Fibroblast of the aortic adventitia (primary cell): ENCODE data around the gene FOXF1. TPM values are rescaled to one million over a fixed set of nuclear protein-coding genes. Genes with fewer than 3 reads are reported as not detected.
A peak's percentile ranks its signal among the peaks of the same experiment; 100 is the strongest.

Experiments used
- DNase-seq: peaks from one replicate; pipeline ENCODE4 v3.0.0-alpha.2; 2010; ENCODE audit warnings: low read depth
- H3K4me3 ChIP-seq: 2 replicates; pipeline ENCODE4 v1.5.1; 2011; ENCODE audit warnings: low read depth, mild to moderate bottlenecking, control low read depth, low read length, moderate library complexity
- CTCF ChIP-seq: IDR thresholded peaks from 2 replicates; pipeline ENCODE4 v1.5.1; 2011; ENCODE audit warnings: mild to moderate bottlenecking, low read length, control low read depth, inconsistent platforms; ENCODE audit not compliant: insufficient read depth
- total RNA-seq: library from RNA; depleted of rRNA; stranded (reverse); fragments of >200 nt; gene quantifications from 2 replicates; pipeline ENCODE4 v1.2.3, GENCODE V29; 2012; ENCODE audit warnings: low replicate concordance

Gene FOXF1
- total RNA-seq, 1 donor, result 3.0 TPM

- no peak overlapping the region for H3K4me3 ChIP-seq
- DNase-seq, result no peak
- no peak for TF ChIP-seq CTCF
Observed at GRCh38 chr16:86504315-86505184, 5.8 kb upstream of the FOXF1 start.

- no peak for TF ChIP-seq CTCF
- H3K4me3 ChIP-seq, result peak overlapping the region; percentile 31
- no peak for DNase-seq
Observed at GRCh38 chr16:86505185-86505898, 5.0 kb upstream of the FOXF1 start.

GRCh38 chr16:86505899-86506864 lies 4.1 kb upstream of the FOXF1 start:
- no peak for DNase-seq
- no peak for TF ChIP-seq CTCF
- peak overlapping the region; percentile 13 for H3K4me3 ChIP-seq

- peak overlapping the region; percentile 53 for H3K4me3 ChIP-seq
- no peak for DNase-seq
- no peak for TF ChIP-seq CTCF
Observed at GRCh38 chr16:86507173-86508027, 2.9 kb upstream of the FOXF1 start.

- H3K4me3 ChIP-seq, result peak overlapping the region; percentile 53
- DNase-seq, result no peak
- no peak for TF ChIP-seq CTCF
Observed at GRCh38 chr16:86508028-86508946, 2.0 kb upstream of the FOXF1 start.
